GM12864 (cell line): ENCODE data around the gene SLC34A1.
"Not testable (repeated sequence)": the region's sequence is repeated elsewhere in the genome, so short reads cannot be mapped to it uniquely, and the experiment has no call there.

Source experiments
- DNase-seq: peaks from one replicate; pipeline ENCODE4 v3.0.0-alpha.2; 2011; ENCODE audit warnings: low read depth
- H3K4me3 ChIP-seq: 2 replicates; pipeline ENCODE4 v1.5.1; 2011; ENCODE audit warnings: mild to moderate bottlenecking, low read depth, low read length, control low read depth
- CTCF ChIP-seq: IDR thresholded peaks from 2 replicates; pipeline ENCODE4 v1.5.1; 2011; ENCODE audit warnings: low read depth, mild to moderate bottlenecking, moderate library complexity, low read length, control low read depth, inconsistent platforms; ENCODE audit errors: missing control alignments

Gene SLC34A1

GRCh38 chr5:177355868-177356168 lies 28.4 kb upstream of the SLC34A1 start:
- DNase-seq = no peak
- no peak for TF ChIP-seq CTCF
- H3K4me3 ChIP-seq = no peak overlapping the region

DNA sequence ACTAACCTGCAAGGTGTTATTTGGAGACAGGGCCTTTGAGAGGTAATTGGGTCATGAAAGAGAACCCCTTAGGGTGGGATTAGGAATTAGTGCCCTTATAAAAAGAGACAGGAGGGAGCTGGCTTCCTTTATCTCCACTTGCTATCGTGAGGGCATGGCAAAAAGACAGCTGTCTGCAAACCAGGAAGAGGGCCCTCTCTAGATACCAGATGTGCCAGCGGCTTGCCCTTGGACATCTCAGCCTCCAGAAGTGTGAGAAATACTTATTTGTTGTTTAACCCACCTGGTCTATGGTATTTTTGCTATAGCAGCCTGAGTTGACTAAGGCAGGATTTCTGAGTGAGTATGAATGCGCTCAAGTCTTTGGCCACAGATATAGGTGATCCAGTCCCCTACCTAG lies 27.5 kb upstream of the SLC34A1 start:
- no peak for DNase-seq
- H3K4me3 ChIP-seq = no peak overlapping the region
- TF ChIP-seq CTCF = no peak

- TF ChIP-seq CTCF = no peak
- no peak for DNase-seq
- peak overlapping the region; percentile 76 for H3K4me3 ChIP-seq
These were observed 27.1 kb upstream of the SLC34A1 start for GRCh38 chr5:177357146-177357458.

DNA sequence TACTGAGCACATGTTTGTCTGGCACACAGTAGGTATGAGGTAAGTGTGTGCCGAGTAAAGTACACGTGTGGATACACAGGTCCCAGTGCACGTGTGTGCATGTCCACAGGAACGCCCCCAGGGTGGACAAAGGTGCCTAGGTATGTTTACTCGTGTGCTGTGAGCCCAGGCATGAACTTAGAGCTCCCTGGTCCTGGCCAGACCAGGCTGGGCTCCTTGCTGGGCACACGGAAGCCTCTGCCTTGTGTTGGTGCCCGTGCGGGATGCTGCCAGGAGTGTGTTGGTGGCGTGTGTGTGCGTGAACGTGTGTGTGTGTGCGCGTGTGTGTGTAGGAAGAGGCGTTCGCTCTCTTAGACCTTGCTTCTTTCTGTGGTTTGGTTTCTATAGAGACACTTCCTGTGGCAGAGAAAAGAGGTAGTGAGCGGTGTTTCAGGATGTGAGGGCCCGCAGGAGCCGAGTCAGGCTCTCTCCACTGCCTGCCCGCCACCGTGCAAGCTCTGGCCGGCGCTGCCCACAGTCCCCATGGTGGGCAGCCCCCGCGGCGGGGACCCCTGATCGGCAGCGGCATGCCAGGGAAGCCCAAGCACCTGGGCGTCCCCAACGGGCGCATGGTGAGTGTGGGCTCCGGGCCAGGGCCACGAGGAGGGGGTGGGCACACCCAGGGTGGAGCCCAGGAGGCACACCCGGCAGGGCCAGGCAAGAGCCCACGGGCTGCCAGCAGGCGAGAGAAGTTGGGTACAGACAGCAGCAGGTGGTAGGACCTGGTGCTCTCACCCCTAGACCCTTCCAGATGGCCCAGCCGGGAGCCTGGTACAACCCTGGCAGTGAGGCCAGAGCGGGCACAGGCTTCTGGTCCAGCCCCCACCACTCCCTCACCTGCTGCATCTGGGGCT lies 26.5 kb upstream of the SLC34A1 start, which contains the start of gene RGS14:
Gene RGS14 (plus strand): TSS at position 466 of the 893 bp plus-strand sequence. CDS start 101 bp downstream, at position 567.
- TF ChIP-seq CTCF = no peak
- peak; percentile 87 for DNase-seq
- H3K4me3 ChIP-seq = peak within 1 kb of the TSS; percentile 76

DNA sequence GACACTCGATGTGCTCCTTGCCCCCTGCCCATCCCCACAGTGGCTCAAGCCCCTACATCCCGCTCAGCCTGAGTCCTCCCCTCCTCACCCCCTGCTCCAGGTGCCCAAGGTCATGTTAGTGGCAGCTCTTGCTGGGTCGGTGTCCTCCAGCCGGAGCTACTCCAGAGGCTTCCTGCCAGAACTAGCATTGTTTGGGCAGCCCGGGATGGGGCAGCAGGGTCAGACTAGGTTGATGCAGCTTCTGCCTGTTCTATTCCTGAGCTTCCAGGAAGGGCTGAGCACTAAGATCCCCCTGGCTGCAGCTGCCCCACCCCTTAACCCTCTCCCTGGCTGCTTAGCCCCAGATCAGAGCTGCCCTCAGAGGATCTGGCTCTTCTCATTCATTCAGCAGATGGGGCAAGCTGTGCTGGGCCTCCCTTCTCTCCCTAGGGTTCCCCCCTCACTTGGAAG lies 25.8 kb upstream of the SLC34A1 start:
- no peak for DNase-seq

DNA sequence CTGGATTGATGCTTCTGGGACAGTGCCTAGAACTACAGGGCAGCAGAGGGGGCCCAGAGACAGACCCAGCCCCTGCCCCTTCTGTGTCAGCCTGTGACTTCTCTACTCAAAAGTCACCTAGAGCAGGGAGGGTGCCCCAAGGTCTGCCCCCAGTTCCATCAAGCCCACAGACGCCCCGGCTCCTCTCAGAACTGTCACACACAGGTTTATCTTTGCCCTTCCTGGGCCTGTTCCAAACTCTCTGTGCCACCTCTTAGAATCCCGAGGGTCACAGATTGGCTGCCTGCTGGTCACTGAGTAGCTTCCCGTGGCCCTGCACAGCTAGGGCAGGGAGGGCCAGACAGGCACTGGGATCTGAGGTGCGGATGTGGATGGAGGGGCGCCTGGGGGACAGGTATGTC lies 24.8 kb upstream of the SLC34A1 start:
- DNase-seq = no peak
- H3K4me3 ChIP-seq = peak overlapping the region; percentile 76
- TF ChIP-seq CTCF = no peak

More for the DNA sequence above, 25.8 kb upstream of the SLC34A1 start:
- no peak for TF ChIP-seq CTCF
- peak overlapping the region; percentile 76 for H3K4me3 ChIP-seq

GRCh38 chr5:177359860-177360259 lies 24.4 kb upstream of the SLC34A1 start:
- H3K4me3 ChIP-seq = no peak overlapping the region
- TF ChIP-seq CTCF = no peak
- DNase-seq = no peak

- not testable (repeated sequence) for DNase-seq, H3K4me3 ChIP-seq
These were observed 23.5 kb upstream of the SLC34A1 start for GRCh38 chr5:177360740-177361139.
